ENCODE data around the gene SYNJ2. TPM values are rescaled to one million over a fixed set of nuclear protein-coding genes. Genes with fewer than 3 reads are reported as not detected.
A peak's percentile ranks its signal among the peaks of the same experiment; 100 is the strongest.

Gene SYNJ2
- total RNA-seq, 2 donors from 2014 or later = 22.6 to 29.8 TPM

- DNase-seq (no peak), ATAC-seq (replicated peaks in 1 of 2) (no peak)
- H3K4me3 Mint-ChIP-seq = no peak overlapping the region
- no peak overlapping the region for H3K27ac Mint-ChIP-seq
- H3K4me1 Mint-ChIP-seq (ENCODE audit: low read depth) = peaks cover 27% of the 10 kb centered on the region
- peaks cover 0 to 2% of the 10 kb centered on the region in 2 donors for H3K9me3 Mint-ChIP-seq
- H3K27me3 Mint-ChIP-seq (ENCODE audit: low read depth) = no peaks in the 10 kb centered on the region
- H3K36me3 Mint-ChIP-seq (ENCODE audit: insufficient read depth in 2 of 2) = peaks cover 9 to 11% of the 10 kb centered on the region in 2 donors
Measured at GRCh38 chr6:158018041-158018771, 36.5 kb downstream of the SYNJ2 start.

- H3K9me3 Mint-ChIP-seq = peaks cover 0 to 2% of the 10 kb centered on the region in 2 donors
- DNase-seq (no peak), ATAC-seq (replicated peaks in 1 of 2) (no peak)
- no peaks in the 10 kb centered on the region for H3K27me3 Mint-ChIP-seq (ENCODE audit: low read depth)
- no peak overlapping the region for H3K4me3 Mint-ChIP-seq
- no peak overlapping the region for H3K27ac Mint-ChIP-seq
- peaks cover 8 to 9% of the 10 kb centered on the region in 2 donors for H3K36me3 Mint-ChIP-seq (ENCODE audit: insufficient read depth in 2 of 2)
- peaks cover 20% of the 10 kb centered on the region for H3K4me1 Mint-ChIP-seq (ENCODE audit: low read depth)
Measured at GRCh38 chr6:158018851-158019361, 37.2 kb downstream of the SYNJ2 start.

- ATAC-seq (replicated peaks in 1 of 2) = no peak
- Mint-ChIP-seq H3K4me1 (ENCODE audit: low read depth) (peaks cover 17% of the 10 kb centered on the region), H3K9me3 (peaks cover 0 to 2% of the 10 kb centered on the region in 2 donors), H3K27me3 (ENCODE audit: low read depth) (no peaks in the 10 kb centered on the region), H3K36me3 (ENCODE audit: insufficient read depth in 2 of 2) (peaks cover 7 to 9% of the 10 kb centered on the region in 2 donors), H3K4me3 (no peak overlapping the region), H3K27ac (no peak overlapping the region)
- no peak for DNase-seq
Measured at GRCh38 chr6:158019416-158019815, 37.8 kb downstream of the SYNJ2 start.

GRCh38 chr6:158020272-158020711 is 38.6 kb downstream of the SYNJ2 start:
- no peak for DNase-seq
- no peaks in the 10 kb centered on the region for H3K9me3 Mint-ChIP-seq
- peaks cover 12% of the 10 kb centered on the region for H3K4me1 Mint-ChIP-seq (ENCODE audit: low read depth)
- H3K27me3 Mint-ChIP-seq (ENCODE audit: low read depth) = no peaks in the 10 kb centered on the region
- no peak overlapping the region for H3K27ac Mint-ChIP-seq
- H3K36me3 Mint-ChIP-seq (ENCODE audit: insufficient read depth in 2 of 2) = peaks cover 7% of the 10 kb centered on the region in 2 donors
- H3K4me3 Mint-ChIP-seq = no peak overlapping the region
- ATAC-seq (replicated peaks in 1 of 2) = peak; percentile 85 to 90

- Mint-ChIP-seq H3K27me3 (ENCODE audit: low read depth) (no peaks in the 10 kb centered on the region), H3K9me3 (no peaks in the 10 kb centered on the region), H3K4me1 (ENCODE audit: low read depth) (peaks cover 17% of the 10 kb centered on the region), H3K4me3 (no peak overlapping the region), H3K36me3 (ENCODE audit: insufficient read depth in 2 of 2) (peaks cover 7% of the 10 kb centered on the region in 2 donors), H3K27ac (no peak overlapping the region)
- ATAC-seq (replicated peaks in 1 of 2) (no peak), DNase-seq (no peak)
Measured at GRCh38 chr6:158020811-158021210, 39.1 kb downstream of the SYNJ2 start.

DNA sequence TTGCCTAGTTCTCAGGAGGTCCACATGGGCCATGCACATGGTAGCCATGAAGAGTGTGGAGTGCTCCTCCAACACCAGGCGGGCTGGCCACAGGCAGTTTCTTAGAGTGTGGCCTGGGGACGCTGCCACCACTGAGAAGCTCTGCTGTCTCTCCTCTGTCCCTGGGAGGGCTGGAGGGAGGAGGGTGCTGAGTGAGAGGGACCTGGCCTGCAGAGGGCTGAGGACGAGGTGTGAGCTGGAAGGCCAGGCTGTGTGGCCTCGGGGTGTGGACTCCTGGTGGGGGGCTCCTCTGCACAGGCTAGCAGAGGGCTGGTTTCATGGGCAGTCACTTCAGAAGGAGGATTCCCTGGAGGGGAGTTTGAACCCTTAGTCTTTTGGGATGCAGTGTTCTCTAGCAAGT is 39.7 kb downstream of the SYNJ2 start:
- Mint-ChIP-seq H3K4me3 (no peak overlapping the region), H3K27ac (no peak overlapping the region), H3K27me3 (ENCODE audit: low read depth) (no peaks in the 10 kb centered on the region), H3K9me3 (no peaks in the 10 kb centered on the region), H3K4me1 (ENCODE audit: low read depth) (peaks cover 22% of the 10 kb centered on the region), H3K36me3 (ENCODE audit: insufficient read depth in 2 of 2) (peaks cover 7% of the 10 kb centered on the region in 2 donors)
- no peak for DNase-seq
- no peak for ATAC-seq (replicated peaks in 1 of 2)

DNA sequence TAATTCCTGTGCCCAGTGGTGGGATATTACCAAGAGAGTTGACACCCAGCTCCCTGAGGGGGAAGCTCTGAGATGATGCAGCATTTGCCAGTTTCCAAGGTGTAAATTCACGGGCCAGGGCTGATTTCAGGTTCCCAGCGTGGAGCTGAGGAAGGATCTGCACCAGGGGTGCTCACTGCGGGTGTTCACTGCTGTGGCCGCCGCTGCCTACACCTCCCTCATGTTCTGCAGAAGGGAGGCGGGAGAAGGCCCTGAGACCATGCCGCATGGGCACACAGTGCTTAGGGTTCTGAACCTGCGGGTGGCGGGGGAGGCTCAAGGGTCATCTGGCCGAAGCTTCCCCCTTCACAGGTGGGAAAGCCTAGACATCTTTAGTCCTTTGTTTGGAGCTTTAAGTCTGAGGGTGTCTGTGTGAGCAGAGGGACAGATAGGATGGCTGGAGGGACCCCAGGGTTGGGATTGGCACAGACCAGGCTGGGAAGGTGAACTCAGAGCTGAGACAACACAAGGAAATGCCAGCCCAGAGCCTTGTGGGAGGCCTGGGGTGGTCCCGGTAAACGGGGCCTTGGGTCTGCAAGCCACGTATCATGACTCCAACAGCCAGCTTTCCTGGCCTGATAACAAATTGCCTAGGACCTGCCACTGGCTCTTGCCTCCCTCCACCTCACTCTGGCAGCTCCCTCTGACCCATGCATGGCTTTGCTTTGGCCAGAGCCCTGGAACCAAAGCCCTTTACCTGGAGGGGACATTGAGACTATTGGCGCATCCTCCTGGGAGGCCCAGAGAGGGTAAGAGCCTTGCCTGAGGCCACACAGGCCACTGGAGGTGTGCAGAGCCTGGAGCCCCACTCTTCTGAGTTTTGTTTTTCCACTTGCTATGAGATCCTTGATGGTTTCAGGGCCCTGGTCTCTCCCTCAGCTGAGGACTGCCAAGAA is 40.4 kb downstream of the SYNJ2 start:
- Mint-ChIP-seq H3K36me3 (ENCODE audit: insufficient read depth in 2 of 2) (peaks cover 7% of the 10 kb centered on the region in 2 donors), H3K27ac (no peak overlapping the region), H3K4me1 (ENCODE audit: low read depth) (peaks cover 30% of the 10 kb centered on the region), H3K9me3 (no peaks in the 10 kb centered on the region), H3K27me3 (ENCODE audit: low read depth) (no peaks in the 10 kb centered on the region), H3K4me3 (no peak overlapping the region)
- DNase-seq (no peak), ATAC-seq (replicated peaks in 1 of 2) (no peak)

DNA sequence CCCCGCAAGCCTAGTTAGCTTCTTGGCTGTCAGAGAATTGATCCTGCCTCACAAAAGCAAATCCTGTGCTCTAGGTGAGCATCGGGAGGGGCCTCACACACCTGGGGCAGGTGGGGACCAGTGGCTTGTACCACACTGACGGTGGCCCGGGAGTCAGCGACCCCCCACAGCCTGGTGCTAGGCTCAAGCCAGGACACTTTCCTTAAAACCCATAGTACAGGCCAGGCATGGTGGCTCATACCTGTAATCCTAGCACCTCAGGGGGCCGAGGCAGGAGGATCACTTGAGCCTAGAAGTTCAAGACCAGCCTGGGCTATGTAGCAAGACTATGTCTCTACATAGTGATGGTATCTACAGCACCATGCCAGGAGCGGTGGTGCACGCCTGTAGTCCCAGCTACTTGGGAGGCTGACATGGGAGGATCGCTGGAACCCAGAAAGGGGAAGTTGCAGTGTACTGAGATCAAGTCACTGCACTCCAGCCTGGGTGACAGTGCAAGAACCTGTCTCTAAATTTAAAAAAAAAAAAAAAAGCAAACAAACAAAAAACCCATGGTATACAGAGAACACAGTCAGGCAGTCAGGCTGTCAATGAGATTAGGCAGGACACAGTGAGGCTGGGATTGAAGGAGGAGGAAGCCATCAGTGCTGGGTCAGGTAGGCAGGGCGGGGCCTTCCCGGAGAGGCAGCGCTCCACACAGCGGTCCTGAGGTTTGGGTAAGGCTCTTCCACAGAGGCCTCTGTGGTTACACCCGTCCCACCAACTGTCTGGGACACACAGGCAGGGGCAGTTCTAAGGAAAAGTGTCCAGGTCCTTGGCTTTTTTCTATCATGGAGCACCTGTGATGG is 41.3 kb downstream of the SYNJ2 start:
- DNase-seq (no peak), ATAC-seq (replicated peaks in 1 of 2) (no peak)
- Mint-ChIP-seq H3K36me3 (ENCODE audit: insufficient read depth in 2 of 2) (peaks cover 7% of the 10 kb centered on the region in 2 donors), H3K4me3 (no peak overlapping the region), H3K9me3 (no peaks in the 10 kb centered on the region), H3K27me3 (ENCODE audit: low read depth) (no peaks in the 10 kb centered on the region), H3K4me1 (ENCODE audit: low read depth) (peaks cover 38% of the 10 kb centered on the region), H3K27ac (no peak overlapping the region)

- no peak overlapping the region for H3K27ac Mint-ChIP-seq
Measured at GRCh38 chr6:158023597-158023939, 41.9 kb downstream of the SYNJ2 start.

DNA sequence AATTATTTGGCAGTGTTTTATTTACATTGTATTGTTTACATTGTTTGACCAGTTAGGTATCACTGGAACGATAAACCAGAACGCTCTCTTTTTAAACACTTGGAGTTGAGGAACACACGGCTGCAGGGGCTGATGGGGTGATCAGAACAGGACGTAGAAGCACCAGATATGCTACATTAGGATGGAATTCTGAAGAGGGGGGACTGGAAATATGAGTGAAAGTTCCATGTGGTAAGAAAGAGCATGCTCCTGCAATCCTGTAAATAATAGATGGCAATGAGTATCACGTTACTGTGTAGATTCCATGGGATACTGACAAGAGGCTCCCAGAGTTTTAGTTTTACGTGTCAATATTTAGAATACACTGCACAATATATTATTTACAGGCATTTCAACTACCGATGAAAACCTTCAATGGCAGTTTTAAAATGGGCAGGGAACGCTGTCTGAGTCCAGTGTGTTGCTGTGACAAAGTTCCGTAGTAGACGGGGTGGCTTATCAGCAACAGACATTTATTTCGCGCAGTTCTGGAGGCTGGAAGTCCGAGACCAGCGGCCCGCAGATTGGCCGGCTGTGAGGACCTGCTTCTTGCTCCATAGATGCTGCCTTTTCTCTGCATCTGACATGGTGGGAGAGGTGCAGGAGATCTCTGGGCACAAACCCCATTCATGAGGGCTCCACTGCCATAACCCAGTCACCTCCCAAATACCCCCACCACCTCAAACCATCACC is 43.1 kb downstream of the SYNJ2 start:
- Mint-ChIP-seq H3K4me3 (no peak overlapping the region), H3K27ac (no peak overlapping the region), H3K4me1 (ENCODE audit: low read depth) (peaks cover 40% of the 10 kb centered on the region), H3K9me3 (no peaks in the 10 kb centered on the region), H3K36me3 (ENCODE audit: insufficient read depth in 2 of 2) (peaks cover 7% of the 10 kb centered on the region in 2 donors), H3K27me3 (ENCODE audit: low read depth) (no peaks in the 10 kb centered on the region)
- ATAC-seq (replicated peaks in 1 of 2) = no peak
- no peak for DNase-seq

More at GRCh38 chr6:158023597-158023939, 41.9 kb downstream of the SYNJ2 start:
- no peak for ATAC-seq (replicated peaks in 1 of 2)
- DNase-seq = no peak
- no peaks in the 10 kb centered on the region for H3K27me3 Mint-ChIP-seq (ENCODE audit: low read depth)
- peaks cover 7% of the 10 kb centered on the region in 2 donors for H3K36me3 Mint-ChIP-seq (ENCODE audit: insufficient read depth in 2 of 2)
- peaks cover 40% of the 10 kb centered on the region for H3K4me1 Mint-ChIP-seq (ENCODE audit: low read depth)
- H3K4me3 Mint-ChIP-seq = no peak overlapping the region
- no peaks in the 10 kb centered on the region for H3K9me3 Mint-ChIP-seq

DNA sequence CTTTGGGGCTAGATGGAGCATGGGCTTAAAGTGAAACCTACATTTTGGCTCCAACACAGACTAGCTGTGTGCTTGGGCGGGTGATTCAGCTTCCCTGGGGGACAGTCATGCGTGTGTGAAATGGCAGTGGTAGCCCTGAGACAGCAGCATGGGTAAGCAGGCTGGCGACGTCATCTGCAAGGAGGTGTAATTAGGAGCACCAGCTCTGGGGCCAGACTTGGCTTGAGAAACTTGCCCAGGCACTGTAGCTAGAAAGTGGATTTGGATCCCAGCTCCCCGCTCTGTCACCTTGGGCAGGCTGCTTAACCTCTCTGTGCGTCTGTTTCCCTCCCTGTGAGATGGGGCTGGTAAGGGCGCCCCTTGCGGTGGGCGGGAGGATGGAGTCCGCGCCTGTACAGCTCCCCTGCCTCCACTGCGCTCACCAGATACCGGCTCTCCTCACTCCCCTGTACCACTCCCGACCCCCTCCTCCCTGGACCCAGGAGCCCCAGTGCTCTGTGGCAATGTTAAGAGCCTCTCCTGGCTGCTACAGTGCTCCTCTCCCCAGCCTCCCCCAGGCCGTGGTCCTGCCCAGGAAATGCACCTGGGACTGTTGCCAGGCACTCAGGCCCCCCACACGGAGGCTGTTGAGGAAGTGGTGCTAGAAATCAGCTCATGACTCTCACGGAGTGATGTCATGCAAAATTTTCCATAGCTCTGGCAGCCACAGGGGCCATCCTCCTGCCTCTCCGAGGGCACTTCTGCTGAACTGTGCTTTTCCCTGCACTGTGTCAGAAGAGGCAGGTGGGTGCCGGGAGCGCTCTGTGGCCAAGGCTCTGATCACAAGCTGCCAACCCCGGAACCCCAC is 44.6 kb downstream of the SYNJ2 start:
- no peaks in the 10 kb centered on the region for H3K9me3 Mint-ChIP-seq
- peak; percentile 83 to 89 for DNase-seq
- peak; percentile 89 to 91 for ATAC-seq (replicated peaks in 1 of 2)
- no peaks in the 10 kb centered on the region for H3K27me3 Mint-ChIP-seq (ENCODE audit: low read depth)
- peak overlapping the region; percentile 97 for H3K27ac Mint-ChIP-seq
- H3K4me3 Mint-ChIP-seq = peak overlapping the region; percentile 72 to 87
- peaks cover 1 to 3% of the 10 kb centered on the region in 2 donors for H3K36me3 Mint-ChIP-seq (ENCODE audit: insufficient read depth in 2 of 2)
- peaks cover 46% of the 10 kb centered on the region for H3K4me1 Mint-ChIP-seq (ENCODE audit: low read depth)
